Hematopoietic multipotent progenitor cell treated with erythropoietin and hydrocortisone succinate and interleukin-3 and kit ligand, for 17 days (in vitro differentiated cells): ENCODE results near the gene ETNK2.

Experiments
- DNase-seq: peaks from one replicate; pipeline ENCODE4 v3.0.0-alpha.2; 2015; ENCODE audit warnings: low spot score

The ETNK2 gene

DNA sequence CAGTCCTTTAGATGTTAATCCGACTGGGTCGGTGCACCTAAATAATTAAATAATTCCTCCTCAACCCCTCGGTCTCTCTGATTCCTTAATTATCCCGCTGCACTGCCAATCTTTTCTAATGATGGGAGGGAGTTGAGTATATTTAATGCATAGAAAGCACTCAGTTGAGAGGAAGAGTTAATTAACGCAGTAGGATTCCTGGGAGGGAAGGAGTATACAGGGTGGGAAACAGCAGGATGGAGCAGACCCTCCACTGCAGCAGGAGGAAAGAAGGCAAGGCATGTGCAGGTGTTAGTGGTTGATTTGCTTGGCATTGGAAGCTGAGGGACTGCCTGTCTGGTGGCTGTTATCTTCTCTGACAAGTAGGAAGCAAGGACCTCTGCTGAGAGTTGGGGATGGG, 24.2 kb upstream of the ETNK2 start:
- no peak for DNase-seq

DNA sequence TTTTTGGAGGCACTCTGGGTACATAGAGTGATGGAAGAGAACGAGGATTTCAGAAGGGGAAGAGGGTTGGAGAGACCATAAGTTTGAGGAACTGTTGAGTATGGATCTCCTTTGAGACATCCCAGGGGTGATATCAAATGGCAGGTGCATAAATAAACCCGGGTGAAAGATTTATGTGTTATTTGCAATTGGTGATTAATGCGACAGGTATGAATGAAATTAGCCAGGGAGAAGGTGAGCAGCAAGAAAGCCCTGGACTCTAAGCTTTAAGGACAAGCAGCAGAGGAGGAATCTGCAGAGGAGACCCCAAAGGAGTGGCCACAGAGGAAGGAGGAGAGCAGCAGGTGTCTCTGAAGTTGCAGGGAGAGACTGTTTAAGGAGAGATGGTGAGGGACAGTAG, 23.1 kb upstream of the ETNK2 start:
- no peak for DNase-seq

- no peak for DNase-seq
These were observed 20.7 kb upstream of the ETNK2 start for GRCh38 chr1:204172404-204173029.

DNA sequence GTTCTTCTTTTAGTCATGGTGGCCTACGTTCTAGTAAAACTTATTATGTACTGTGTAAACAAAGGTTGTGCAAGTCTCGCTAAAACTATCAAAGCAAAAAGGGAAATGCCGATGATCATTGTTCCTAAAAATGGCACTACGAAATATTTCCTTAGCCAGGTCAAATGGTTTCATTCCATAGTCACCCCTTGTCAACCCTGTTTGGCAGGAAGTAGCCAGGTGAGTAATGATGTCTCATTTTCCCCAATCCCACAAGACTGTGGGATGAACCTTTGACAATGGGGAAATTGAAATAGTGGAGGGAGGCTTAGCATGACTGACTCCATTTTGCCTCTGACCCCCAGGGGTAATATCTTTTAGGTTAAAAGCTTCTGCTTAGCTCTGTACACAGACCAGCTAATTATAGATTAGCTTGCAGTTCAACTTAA, 19.9 kb upstream of the ETNK2 start:
- DNase-seq: no peak

DNA sequence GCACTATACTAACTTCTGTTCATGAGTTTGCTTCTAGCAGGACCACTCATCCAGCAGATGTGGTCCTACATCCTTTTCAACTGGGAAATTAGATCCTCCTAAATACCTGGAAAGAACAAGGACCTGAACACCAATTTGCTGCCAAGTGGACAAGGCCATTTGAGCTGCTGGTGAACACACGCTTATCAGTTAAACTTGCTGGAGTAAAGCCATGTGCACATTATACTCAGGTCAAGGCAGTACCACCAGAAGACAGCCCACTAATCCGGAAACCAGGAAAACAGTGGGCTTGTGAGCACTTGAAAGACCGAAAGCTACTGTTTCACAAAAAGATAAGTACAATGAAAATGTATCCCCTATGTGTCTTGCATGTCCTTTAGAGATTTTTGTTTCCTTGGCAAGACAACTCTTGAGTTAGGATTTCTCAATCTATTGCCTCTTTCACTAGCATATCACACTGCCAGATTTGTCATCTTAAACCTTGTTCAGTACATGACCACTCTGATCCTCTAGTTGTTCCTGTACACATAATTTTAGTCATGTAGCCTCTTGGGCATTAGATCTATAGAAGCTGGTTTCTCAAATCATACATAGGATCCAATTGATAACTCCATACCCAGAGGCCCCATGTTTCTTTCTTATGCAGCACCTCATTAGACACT, 18.8 kb upstream of the ETNK2 start:
- DNase-seq: no peak

- DNase-seq: no peak
These were observed 18.0 kb upstream of the ETNK2 start for GRCh38 chr1:204169858-204170257.

DNA sequence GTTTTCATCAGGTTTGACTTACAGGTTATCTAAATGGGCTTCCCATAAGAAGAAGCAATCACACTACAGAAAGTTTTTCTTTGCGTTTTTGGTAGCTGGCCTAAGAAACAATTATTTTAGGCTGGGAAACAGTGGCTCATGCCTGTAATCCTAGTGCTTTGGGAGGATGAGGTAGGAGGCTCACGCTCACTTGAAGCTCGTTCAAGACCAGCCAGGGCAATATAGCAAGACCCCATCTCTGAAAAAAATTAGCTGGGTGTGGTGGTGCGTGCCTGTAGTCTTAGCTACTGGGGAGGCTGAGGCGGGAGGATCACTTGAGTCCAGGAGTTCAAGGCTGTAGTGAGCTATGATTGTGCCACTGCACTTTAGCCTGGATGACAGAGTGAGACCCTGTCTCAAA, 15.9 kb upstream of the ETNK2 start:
- DNase-seq: no peak

DNA sequence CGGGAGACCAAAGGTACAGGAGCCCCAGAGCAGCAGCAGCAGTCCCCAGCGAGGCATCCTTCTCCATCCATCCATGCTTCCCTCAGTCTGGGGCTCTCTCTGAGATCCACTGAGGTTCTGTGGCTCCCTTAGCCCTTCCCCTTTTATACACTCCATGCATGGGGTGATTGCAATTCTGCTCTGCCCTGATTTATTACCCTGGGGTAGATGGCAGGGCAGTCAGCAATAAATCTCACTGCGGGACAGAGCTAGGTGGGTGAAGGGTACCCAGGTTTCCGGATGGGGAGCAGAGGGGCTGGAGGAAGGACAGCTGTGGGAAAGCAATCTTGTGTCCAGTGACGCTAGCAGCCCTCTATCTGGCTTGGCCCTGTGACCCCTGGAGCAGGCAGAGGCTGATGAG, 14.4 kb upstream of the ETNK2 start, which contains the start of gene REN:
Gene REN (minus strand): TSS at position 119 of the 400 bp plus-strand sequence. CDS start 44 bp downstream, at position 75.
- DNase-seq: no peak

GRCh38 chr1:204162494-204163074, 10.7 kb upstream of the ETNK2 start:
- peak; percentile 66 for DNase-seq

DNA sequence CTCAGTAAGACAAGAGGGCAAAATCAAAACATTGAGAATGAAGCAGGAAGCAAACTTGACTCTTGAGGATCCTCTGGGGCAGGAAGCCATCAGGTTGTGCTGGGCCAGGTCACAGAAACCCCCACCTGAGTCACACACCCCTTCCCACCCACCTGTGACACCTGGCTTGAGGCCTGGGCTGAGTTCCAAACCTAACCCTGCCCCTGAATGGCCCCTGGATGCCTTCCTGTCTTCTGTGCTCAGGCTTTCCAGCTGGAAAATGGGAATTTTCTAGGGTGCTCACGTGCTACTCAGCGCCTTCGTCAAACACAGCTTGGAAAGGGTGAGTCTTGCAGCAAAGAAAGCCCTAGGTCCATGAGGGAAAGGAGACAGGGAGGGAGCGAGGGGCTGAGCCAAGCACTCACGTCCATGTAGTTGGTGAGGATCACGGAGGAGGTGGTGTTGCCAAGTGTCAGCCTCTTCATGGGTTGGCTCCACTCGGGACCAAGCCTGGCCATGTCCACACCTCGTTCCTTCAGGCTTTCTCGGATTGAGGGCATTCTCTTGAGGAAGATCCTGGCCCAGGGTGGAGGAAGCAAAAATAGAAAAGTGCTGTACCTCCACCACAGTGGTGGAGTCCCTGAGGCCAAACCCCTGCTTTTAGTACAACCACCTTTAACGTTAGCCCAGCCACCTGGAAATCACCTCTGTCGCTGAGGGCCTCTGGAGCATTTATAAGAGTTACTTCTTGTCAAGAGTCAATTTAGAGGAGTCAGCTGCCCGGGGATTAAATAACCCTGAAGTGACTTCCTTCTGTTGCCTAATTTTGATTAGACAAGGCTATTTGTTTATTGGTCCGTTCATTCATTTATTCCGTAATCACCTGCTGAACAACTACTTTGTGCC, 10.0 kb upstream of the ETNK2 start:
- DNase-seq: no peak

GRCh38 chr1:204157962-204158361, 6.1 kb upstream of the ETNK2 start:
- DNase-seq: no peak

GRCh38 chr1:204155881-204156280, 4.0 kb upstream of the ETNK2 start:
- no peak for DNase-seq

DNA sequence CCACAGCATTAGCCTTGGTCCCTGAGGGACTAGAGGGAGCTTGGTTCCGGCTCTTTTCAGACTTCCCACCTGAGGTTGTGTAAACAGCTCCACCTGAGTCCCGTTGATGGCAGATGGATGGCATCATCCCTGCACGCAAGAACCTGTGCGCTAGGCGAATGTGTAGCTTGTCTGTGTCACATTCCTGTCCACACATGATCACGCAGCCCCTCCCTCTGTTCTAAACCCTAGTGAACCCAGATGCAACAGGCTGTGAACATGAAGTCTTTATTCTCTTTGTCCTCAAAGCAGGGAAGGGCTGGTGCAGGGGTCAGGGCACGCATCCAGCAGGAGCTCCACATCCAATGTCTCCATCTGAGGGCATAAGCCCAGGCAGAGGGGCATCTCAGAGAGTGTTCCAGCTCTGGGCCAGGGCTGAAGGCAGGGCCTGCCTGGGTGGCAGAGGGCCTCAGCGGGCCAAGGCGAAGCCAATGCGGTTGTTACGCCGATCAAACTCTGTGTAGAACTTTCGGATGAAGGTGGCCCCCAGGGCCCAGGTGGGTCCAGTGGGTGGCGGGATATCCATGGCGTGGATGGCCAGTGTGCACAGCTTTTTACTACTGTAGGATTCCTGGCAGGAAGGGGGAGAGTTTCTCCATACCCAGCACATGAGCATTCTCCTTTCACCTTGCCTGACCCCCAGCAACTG, 2.9 kb upstream of the ETNK2 start:
- no peak for DNase-seq

DNA sequence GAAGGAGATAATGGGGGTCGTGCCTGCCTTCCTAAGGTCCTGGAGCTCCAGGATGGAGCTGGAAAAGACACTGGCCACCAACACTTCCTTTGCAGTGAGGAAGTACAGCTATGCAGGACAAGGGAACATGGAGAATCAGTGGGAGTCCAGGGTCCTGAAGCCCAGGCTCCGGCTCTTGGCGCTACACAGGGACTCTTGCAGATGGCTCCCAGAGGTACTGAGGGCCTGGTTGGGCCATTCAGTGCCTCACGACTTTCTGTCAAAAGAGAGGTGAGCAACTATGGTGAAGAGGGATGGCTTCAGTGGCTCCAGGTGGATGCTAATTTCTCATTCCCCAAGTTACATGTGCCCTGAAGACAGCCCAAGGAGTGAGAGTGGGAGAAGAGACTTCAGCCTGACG, 1.8 kb upstream of the ETNK2 start:
- DNase-seq: no peak

GRCh38 chr1:204152310-204153044, 633 bp upstream of the ETNK2 start:
- DNase-seq: no peak

DNA sequence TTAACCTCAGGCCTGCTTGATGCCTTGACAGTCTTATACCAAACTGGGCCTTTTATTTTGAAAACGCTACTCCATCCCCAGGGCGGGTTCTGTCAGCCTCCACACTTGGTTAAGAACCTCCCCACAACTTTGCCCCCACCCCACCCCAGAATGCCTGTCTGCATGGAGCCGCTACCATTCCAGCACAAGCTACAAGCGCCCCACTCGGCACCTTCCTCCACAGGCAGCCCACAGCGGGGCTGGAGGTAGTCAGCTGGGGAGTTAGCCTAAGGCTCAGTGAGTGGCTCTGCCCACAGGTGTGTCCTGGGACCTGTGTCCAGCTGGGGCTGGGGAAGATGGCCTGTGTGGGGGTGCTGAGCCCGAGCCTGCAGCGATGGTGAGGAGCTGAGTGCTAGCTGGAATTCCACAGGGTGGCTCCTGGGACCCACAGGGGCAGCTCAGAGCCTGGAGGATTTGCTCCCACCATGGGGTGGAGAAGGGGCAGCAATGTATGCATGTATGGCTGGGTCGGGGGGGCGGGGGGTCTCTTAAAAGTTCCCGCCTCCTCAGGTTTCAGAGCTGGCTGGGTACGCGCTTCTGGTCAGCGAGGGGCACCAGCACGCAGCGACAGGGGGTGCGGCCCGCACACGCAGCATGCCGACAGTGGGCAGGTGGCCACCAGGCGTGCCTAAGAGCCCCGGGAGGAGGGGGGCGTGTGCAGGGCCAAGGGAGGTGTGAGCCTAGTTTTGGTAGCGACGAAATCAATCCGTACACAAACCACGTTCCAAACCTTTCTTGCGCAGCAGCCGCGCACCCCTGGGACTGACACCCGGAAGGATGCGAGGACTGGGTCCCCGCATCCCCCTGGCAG, 917 bp downstream of the ETNK2 start:
- DNase-seq: no peak

DNA sequence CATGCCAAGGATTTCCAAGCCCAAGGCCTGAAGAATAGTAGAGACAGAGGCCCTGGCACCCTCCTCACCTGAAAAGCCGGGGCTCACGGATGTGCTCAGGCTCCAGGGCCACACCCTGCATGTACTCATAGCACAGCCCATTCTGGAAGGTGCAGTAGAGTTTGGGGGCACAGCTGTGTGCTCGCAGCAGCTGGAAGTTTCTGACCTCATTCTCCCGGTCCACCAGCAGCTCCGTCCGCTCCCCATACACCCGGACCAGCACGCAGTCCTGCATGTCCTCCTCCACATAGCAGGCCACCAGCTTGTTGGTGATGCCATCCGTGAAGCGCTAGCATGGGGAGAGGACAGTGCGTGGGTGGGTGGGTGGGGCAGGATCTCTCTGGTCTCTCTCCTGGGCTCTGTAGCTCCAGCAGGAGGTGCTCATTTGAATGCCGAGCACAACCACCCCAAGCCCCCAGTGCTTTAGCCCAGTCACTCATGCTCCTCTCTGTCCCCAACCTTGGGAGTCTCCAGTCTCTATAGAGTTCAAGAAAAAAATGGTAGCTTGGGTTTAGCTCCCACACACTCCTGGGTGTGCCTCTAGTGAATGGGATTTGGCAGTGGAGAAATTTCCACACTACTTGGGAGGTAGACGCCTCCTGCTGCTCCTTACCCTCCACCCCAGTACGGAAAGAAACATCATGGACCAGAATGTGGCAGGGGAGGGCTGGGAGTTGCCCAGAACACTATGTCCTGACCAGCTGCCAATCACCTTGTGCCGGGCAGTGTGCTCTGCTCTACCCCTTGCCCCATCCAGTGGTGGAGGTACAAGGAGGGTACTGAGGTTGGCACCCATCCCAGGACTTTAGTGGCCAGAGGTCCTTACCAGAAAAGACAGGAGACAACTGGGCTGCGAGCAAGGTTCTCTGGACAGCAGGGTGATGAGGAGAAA, 1.9 kb downstream of the ETNK2 start:
- DNase-seq: no peak

- DNase-seq: no peak
These were observed 2.7 kb downstream of the ETNK2 start for GRCh38 chr1:204149107-204149506.
